GM12872 (cell line): ENCODE data around the gene HRH1.

Experiments
- TF ChIP-seq, protein P1 (sequence below): IDR thresholded peaks from 3 replicates; pipeline ENCODE4 v1.5.1; 2011; ENCODE audit warnings: low read depth, mild to moderate bottlenecking, low read length, moderate library complexity; ENCODE audit not compliant: insufficient read depth

The HRH1 gene

DNA sequence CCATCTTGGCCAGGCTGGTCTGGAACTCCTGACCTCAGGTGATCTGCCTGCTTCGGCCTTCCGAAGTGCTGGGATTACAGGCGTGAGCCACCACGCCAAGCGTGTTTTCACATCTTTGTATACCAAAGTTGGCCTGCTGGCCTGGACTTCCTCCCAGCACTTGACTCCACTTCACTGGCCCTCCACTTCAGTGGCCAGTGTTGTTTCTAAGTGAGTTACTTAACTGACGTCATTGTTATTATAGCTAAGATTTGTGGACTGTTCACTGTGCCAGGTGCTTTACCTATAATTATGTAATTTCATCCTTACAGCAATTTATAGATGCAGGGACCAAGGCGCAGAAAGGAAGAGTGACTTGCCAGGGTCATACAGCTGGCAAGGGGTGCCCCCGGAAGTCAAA, 52.0 kb downstream of the HRH1 start:
- TF ChIP-seq, protein P1, sequence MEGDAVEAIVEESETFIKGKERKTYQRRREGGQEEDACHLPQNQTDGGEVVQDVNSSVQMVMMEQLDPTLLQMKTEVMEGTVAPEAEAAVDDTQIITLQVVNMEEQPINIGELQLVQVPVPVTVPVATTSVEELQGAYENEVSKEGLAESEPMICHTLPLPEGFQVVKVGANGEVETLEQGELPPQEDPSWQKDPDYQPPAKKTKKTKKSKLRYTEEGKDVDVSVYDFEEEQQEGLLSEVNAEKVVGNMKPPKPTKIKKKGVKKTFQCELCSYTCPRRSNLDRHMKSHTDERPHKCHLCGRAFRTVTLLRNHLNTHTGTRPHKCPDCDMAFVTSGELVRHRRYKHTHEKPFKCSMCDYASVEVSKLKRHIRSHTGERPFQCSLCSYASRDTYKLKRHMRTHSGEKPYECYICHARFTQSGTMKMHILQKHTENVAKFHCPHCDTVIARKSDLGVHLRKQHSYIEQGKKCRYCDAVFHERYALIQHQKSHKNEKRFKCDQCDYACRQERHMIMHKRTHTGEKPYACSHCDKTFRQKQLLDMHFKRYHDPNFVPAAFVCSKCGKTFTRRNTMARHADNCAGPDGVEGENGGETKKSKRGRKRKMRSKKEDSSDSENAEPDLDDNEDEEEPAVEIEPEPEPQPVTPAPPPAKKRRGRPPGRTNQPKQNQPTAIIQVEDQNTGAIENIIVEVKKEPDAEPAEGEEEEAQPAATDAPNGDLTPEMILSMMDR, result no peak

DNA sequence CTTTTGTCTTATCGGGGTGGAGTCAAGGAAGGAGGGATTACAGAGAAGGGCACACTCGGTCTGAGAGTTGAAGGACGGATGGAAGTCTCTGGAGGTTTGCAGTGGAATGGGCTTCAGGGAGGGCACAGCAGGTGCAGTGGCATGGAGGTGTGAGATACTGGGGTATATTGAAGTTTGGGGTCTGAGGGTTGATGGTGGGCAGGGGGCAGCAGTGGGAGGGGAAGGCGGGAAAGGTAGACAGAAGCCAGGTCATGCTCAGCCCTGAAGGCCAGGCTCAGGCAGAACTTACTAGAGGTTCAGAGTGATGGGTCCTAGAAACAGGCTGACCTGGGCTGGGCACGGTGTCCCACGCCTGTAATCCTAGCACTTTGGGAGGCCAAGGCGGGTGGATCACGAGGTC, 52.7 kb downstream of the HRH1 start:
- TF ChIP-seq, protein P1, result no peak

DNA sequence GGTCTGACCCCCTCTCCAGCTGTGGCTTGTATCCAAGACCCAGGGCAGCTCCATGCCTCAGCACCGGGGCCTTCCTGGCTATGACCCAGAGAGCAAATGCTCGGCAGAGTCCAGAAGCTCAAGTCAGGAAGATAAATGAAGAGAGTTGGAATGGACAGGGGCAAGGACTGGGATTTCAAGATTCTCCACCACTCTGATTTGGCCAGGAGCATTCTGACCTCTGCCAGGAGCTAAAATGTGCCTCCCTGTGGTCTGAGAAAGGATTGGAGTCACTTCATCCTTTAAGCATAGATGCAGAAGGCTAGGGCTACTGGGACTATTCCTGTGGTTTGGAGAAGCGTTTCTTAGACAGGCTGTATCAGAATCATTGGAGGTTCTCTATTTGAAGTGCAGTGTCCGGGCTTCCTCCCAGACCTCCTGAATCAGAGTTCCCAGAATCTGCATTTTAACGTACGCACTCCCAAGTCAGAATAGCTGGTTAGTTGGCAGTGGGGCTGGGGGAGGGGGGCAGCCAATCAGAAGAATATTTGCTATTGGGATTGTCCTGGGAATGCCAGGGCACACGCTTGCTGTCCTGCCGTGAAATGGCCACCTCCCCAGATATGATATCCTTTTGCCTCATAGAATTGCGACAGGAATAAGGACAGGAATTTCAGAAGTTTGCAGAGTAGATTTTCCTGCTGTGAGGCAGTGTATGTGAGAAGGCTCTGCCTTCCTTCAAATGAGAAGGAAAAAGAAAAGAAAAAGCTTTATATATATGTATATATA, 57.4 kb downstream of the HRH1 start:
- TF ChIP-seq, protein P1, result no peak

DNA sequence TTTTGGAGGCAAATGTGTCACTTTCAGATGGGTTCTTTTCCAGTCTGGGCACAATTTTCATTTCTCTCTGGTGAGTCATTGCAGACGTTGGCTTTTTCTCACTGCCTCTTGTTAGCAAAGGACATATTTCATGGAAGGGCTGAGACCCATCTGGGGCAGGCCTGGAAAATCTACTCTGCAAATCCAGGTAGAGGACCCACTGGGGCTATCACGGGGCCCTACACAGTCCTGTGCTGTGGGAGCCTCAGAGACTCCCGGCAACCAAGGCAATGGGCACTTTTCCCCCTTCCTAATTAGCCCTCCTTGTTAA, 58.0 kb downstream of the HRH1 start:
- TF ChIP-seq, protein P1, result no peak

DNA sequence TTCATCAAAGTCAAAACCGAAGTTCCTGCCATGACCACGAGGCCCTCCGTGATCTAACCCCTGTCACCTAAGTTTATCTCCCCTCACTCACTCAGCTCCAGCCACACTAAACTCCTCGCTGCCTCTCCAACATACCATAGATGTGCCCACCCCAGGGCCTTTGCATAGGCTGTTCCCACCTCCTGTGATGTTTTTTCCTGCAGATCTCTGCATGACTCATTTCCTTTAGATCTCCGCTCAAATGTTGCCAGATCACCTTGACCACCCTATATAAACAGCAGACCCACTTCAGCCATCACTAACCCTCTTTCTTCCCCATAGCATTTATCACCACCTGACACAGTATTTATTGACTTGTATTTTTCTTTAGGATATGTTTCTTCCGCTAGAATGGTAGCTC, 58.5 kb downstream of the HRH1 start:
- TF ChIP-seq, protein P1, result no peak

DNA sequence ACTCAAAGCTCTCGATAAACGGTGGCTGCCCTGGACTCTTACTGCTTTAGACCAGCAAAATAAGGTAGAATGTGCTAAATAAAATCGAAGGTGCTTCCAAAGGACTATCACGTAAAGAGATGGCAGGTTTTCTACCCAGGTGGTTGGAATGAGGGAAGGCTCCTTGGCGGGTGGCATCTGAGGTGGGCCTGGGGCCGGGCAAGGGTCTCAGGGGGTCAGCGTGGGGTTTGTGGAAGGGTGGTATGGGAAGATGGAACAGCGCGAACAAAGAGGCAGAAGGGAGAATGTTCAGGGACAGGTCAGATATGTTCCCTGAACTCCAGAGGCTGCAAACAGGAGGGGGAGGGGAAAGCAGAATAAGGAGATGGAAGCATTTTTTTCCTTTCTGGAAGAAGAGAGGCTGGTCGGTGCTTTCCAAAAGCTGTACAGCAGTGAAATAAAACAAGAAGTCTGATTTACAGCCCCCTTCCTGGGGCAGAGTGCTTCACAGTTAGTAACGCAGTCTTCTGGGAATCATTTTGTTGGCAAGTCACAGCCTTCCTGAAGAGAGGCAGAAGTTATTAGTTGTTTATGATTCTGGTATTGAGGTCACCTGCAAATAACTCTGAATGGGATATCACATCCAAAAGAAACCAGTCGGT, 59.6 kb downstream of the HRH1 start:
- TF ChIP-seq, protein P1, result no peak

DNA sequence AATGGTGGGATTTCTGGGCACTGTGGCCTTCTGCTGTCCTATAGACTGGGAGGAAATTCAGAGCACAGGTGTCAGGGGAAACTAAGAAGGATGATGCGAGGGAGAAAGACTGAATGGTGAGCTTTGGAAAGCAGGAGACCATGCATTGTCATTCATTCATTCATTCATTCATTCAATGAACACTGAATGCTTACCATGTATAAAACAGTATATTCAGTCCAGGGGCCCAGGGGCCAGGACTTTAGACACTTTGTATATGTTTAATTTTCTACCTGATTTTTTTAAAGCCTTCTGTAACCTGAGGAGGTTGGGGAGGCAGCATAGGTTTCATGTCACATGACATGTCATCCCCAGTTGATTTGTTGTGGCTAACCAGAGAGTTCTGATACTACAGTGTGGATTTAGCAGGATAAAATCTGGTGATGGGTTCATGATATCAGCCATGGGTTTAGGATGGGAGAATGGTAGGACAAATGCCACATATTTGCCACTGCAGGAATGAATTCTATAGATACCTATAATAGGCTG, 60.2 kb downstream of the HRH1 start:
- TF ChIP-seq, protein P1, result no peak
